Measurements from ENCODE around the gene MISP.
A peak's percentile ranks its signal among the peaks of the same experiment; 100 is the strongest.

Gene MISP

GRCh38 chr19:796692-797527 is 46.0 kb downstream of the MISP start, which contains the start of gene PTBP1:
Gene PTBP1 (plus strand): TSS chr19:797452. CDS start chr19:797498, 46 bp downstream.
- Mint-ChIP-seq H3K36me3 (peaks cover 26 to 27% of the 10 kb centered on the region in 2 donors), H3K9me3 (no peaks in the 10 kb centered on the region), H3K4me1 (peaks cover 22 to 39% of the 10 kb centered on the region in 2 donors), H3K27me3 (peaks cover 0 to 2% of the 10 kb centered on the region in 2 donors), H3K4me3 (peak within 1 kb of the TSS; percentile 96 to 98), H3K27ac (peak within 1 kb of the TSS; percentile 97)
- peak; percentile 85 to 88 for ATAC-seq (replicated peaks)
- DNase-seq = peak; percentile 100

GRCh38 chr19:797528-798414 is 46.9 kb downstream of the MISP start:
- Mint-ChIP-seq H3K4me3 (peak overlapping the region; percentile 96 to 98), H3K4me1 (peaks cover 26 to 48% of the 10 kb centered on the region in 2 donors), H3K9me3 (no peaks in the 10 kb centered on the region), H3K27me3 (no peaks in the 10 kb centered on the region), H3K36me3 (peaks cover 31 to 33% of the 10 kb centered on the region in 2 donors), H3K27ac (peak overlapping the region; percentile 97)
- peak; percentile 28 to 47 for ATAC-seq (replicated peaks)
- DNase-seq = peak; percentile 87

- H3K9me3 Mint-ChIP-seq = no peaks in the 10 kb centered on the region
- peaks cover 39 to 41% of the 10 kb centered on the region in 2 donors for H3K36me3 Mint-ChIP-seq
- no peak for DNase-seq
- H3K4me3 Mint-ChIP-seq = peak overlapping the region; percentile 88 to 90
- H3K27ac Mint-ChIP-seq = peak overlapping the region; percentile 95
- peaks cover 29 to 55% of the 10 kb centered on the region in 2 donors for H3K4me1 Mint-ChIP-seq
- no peak for ATAC-seq (replicated peaks)
- H3K27me3 Mint-ChIP-seq = no peaks in the 10 kb centered on the region
Observed at GRCh38 chr19:798415-799075, 47.6 kb downstream of the MISP start.

- peak overlapping the region; percentile 88 to 90 for H3K4me3 Mint-ChIP-seq
- no peaks in the 10 kb centered on the region for H3K9me3 Mint-ChIP-seq
- DNase-seq (no peak), ATAC-seq (replicated peaks) (no peak)
- peak overlapping the region; percentile 95 for H3K27ac Mint-ChIP-seq
- peaks cover 29 to 59% of the 10 kb centered on the region in 2 donors for H3K4me1 Mint-ChIP-seq
- H3K27me3 Mint-ChIP-seq = no peaks in the 10 kb centered on the region
- H3K36me3 Mint-ChIP-seq = peaks cover 42 to 44% of the 10 kb centered on the region in 2 donors
Observed at GRCh38 chr19:799076-799881, 48.4 kb downstream of the MISP start.

- DNase-seq = no peak
- H3K9me3 Mint-ChIP-seq = no peaks in the 10 kb centered on the region
Observed at GRCh38 chr19:800360-801029, 49.6 kb downstream of the MISP start.

GRCh38 chr19:801030-801860 is 50.3 kb downstream of the MISP start:
- Mint-ChIP-seq H3K27ac (peak overlapping the region; percentile 85), H3K36me3 (peaks cover 50% of the 10 kb centered on the region in 2 donors), H3K9me3 (no peaks in the 10 kb centered on the region), H3K4me1 (peaks cover 29 to 59% of the 10 kb centered on the region in 2 donors), H3K27me3 (no peaks in the 10 kb centered on the region), H3K4me3 (peak overlapping the region; percentile 36 to 54)
- no peak for ATAC-seq (replicated peaks)
- no peak for DNase-seq

More at GRCh38 chr19:800360-801029, 49.6 kb downstream of the MISP start:
- Mint-ChIP-seq H3K36me3 (peaks cover 48% of the 10 kb centered on the region in 2 donors), H3K4me3 (peak overlapping the region; percentile 88 to 90), H3K4me1 (peaks cover 29 to 59% of the 10 kb centered on the region in 2 donors), H3K27me3 (no peaks in the 10 kb centered on the region), H3K27ac (peak overlapping the region; percentile 95)
- ATAC-seq (replicated peaks) = no peak

- no peak for ATAC-seq (replicated peaks)
- Mint-ChIP-seq H3K27ac (peak overlapping the region; percentile 84), H3K36me3 (peaks cover 54 to 55% of the 10 kb centered on the region in 2 donors), H3K9me3 (no peaks in the 10 kb centered on the region), H3K4me1 (peaks cover 25 to 55% of the 10 kb centered on the region in 2 donors), H3K27me3 (no peaks in the 10 kb centered on the region), H3K4me3 (peak overlapping the region; percentile 14 to 32)
- no peak for DNase-seq
Observed at GRCh38 chr19:801861-802497, 51.1 kb downstream of the MISP start.

- Mint-ChIP-seq H3K27ac (peak overlapping the region; percentile 84), H3K27me3 (no peaks in the 10 kb centered on the region), H3K36me3 (peaks cover 60 to 61% of the 10 kb centered on the region in 2 donors), H3K4me3 (no peak overlapping the region), H3K9me3 (no peaks in the 10 kb centered on the region), H3K4me1 (peaks cover 28 to 61% of the 10 kb centered on the region in 2 donors)
- ATAC-seq (replicated peaks) (no peak), DNase-seq (no peak)
Observed at GRCh38 chr19:802498-803098, 51.7 kb downstream of the MISP start.

- no peak for DNase-seq
- peak overlapping the region; percentile 84 for H3K27ac Mint-ChIP-seq
- H3K36me3 Mint-ChIP-seq = peaks cover 65 to 66% of the 10 kb centered on the region in 2 donors
- peak overlapping the region in 1 of 2 donors; percentile 41 for H3K4me3 Mint-ChIP-seq
- ATAC-seq (replicated peaks) = no peak
- no peaks in the 10 kb centered on the region for H3K27me3 Mint-ChIP-seq
- peaks cover 32 to 66% of the 10 kb centered on the region in 2 donors for H3K4me1 Mint-ChIP-seq
- H3K9me3 Mint-ChIP-seq = no peaks in the 10 kb centered on the region
Observed at GRCh38 chr19:803099-803561, 52.2 kb downstream of the MISP start.

GRCh38 chr19:803686-804418 is 52.9 kb downstream of the MISP start:
- peaks cover 31 to 60% of the 10 kb centered on the region in 2 donors for H3K4me1 Mint-ChIP-seq
- no peaks in the 10 kb centered on the region for H3K9me3 Mint-ChIP-seq
- no peaks in the 10 kb centered on the region for H3K27me3 Mint-ChIP-seq
- peak overlapping the region; percentile 20 for H3K27ac Mint-ChIP-seq
- no peak for ATAC-seq (replicated peaks)
- peaks cover 64% of the 10 kb centered on the region in 2 donors for H3K36me3 Mint-ChIP-seq
- H3K4me3 Mint-ChIP-seq = no peak overlapping the region
- DNase-seq = no peak
